Measurements from ENCODE around the gene HSPG2. TPM values are rescaled to one million over a fixed set of nuclear protein-coding genes. Genes with fewer than 3 reads are reported as not detected.
"Not testable (repeated sequence)": the region's sequence is repeated elsewhere in the genome, so short reads cannot be mapped to it uniquely, and the experiment has no call there.

HSPG2 gene
- total RNA-seq, 2 experiments from 2014 or later, result 1.6 to 4.7 TPM

DNA sequence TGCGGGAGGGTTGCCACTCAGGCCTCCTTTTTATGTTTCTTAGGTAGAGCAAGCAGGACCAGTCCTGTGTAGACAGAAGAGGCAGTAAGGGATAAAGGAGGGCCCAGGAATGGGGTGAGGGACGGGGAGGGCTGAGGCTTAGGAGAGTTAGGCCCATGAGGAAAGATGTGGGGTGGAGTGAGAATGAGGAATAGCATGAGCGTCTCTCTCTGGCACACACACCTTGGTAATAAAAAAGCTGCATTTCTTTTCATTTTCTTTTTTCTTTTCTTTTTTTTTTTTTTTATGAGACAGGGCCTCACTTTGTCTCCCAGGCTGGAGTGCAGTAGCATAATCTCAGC, 7.6 kb upstream of the HSPG2 start:
- no peak overlapping the region for H3K4me2 ChIP-seq (ENCODE audit: low read length)
- no peaks in the 10 kb centered on the region for H3K9me3 ChIP-seq (ENCODE audit: low read length)
- no peaks in the 10 kb centered on the region for H3K36me3 ChIP-seq (ENCODE audit: insufficient read depth, low read length)
- ChIA-PET CTCF (ENCODE audit: unreplicated experiment) (no interaction called here), POLR2A (no interaction called here)
- H3K27ac ChIP-seq (ENCODE audit: low read depth, low read length, poor library complexity, severe bottlenecking), result no peak overlapping the region
- DNase-seq (ENCODE audit: low spot score), result no peak
- no peaks in the 10 kb centered on the region for H3K4me1 ChIP-seq (ENCODE audit: insufficient read depth, low read length, poor library complexity, severe bottlenecking)
- intact Hi-C loops (cut with micrococcal nuclease; ENCODE audit: unreplicated experiment), result no loop called here
- H3K79me2 ChIP-seq (ENCODE audit: insufficient read depth, low read depth, low read length), result no peaks in the 10 kb centered on the region
- 0 out of 2 replicates have a peak, but pooled peaks have one; percentile 6 for TF ChIP-seq EZH2phosphoT487 (IDR thresholded peaks at IDR 0.05; ENCODE audit: borderline replicate concordance, low read depth, low read length)
- TF ChIP-seq, protein P1, sequence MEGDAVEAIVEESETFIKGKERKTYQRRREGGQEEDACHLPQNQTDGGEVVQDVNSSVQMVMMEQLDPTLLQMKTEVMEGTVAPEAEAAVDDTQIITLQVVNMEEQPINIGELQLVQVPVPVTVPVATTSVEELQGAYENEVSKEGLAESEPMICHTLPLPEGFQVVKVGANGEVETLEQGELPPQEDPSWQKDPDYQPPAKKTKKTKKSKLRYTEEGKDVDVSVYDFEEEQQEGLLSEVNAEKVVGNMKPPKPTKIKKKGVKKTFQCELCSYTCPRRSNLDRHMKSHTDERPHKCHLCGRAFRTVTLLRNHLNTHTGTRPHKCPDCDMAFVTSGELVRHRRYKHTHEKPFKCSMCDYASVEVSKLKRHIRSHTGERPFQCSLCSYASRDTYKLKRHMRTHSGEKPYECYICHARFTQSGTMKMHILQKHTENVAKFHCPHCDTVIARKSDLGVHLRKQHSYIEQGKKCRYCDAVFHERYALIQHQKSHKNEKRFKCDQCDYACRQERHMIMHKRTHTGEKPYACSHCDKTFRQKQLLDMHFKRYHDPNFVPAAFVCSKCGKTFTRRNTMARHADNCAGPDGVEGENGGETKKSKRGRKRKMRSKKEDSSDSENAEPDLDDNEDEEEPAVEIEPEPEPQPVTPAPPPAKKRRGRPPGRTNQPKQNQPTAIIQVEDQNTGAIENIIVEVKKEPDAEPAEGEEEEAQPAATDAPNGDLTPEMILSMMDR (conservative IDR thresholded peaks at IDR 0.05; ENCODE audit: low read length), result no peak
- no TSS peak for BruUV-seq (replicated peaks)
- no peaks in the 10 kb centered on the region for H3K9me2 ChIP-seq (ENCODE audit: insufficient read depth, low read length)
- H3K4me3 ChIP-seq (ENCODE audit: low read depth, low read length, poor library complexity, severe bottlenecking), result no peak overlapping the region
- H2AFZ ChIP-seq (ENCODE audit: low read length), result no peak overlapping the region
- no peaks in the 10 kb centered on the region for H4K20me1 ChIP-seq (ENCODE audit: insufficient read depth, low read length)

DNA sequence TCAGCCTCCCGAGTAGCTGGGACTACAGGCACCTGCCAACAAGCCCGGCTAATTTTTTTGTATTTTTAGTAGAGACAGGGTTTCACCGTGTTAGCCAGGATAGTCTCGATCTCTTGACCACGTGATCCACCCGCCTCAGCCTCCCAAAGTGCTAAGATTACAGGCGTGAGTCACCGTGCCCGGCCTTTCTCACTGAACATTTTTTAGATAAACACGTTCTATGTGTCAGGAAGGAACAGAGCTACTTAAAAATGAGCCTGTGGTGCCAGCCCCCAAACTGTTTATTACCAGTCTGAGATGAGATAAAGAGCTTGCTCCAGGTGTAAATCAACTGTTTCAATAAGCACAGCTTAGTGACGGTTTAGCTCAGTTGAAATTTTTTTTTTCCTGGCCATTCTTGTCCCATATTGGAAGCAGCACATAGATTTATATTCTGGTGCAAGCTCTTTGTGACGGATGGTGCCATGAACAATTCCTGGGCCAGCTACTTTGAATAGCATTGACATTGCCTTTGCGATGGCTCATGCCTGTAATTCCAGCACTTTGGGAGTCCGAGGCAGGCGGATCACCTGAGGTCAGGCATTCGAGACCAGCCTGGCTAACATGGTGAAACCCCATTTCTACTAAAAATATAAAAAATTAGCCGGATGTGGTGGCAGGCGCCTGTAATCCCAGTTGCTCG, 6.0 kb upstream of the HSPG2 start:
- H3K4me2 ChIP-seq (ENCODE audit: low read length); intact Hi-C loops (cut with micrococcal nuclease; ENCODE audit: unreplicated experiment); H3K36me3 ChIP-seq (ENCODE audit: insufficient read depth, low read length); H3K4me1 ChIP-seq (ENCODE audit: insufficient read depth, low read length, poor library complexity, severe bottlenecking); H4K20me1 ChIP-seq (ENCODE audit: insufficient read depth, low read length); H3K27ac ChIP-seq (ENCODE audit: low read depth, low read length, poor library complexity, severe bottlenecking); H3K9me2 ChIP-seq (ENCODE audit: insufficient read depth, low read length); H3K79me2 ChIP-seq (ENCODE audit: insufficient read depth, low read depth, low read length); DNase-seq (ENCODE audit: low spot score); H3K9me3 ChIP-seq (ENCODE audit: low read length); H3K4me3 ChIP-seq (ENCODE audit: low read depth, low read length, poor library complexity, severe bottlenecking); H2AFZ ChIP-seq (ENCODE audit: low read length); BruUV-seq (replicated peaks): not testable (repeated sequence)
- ChIA-PET POLR2A (interaction anchor here (0.6 kb wide), 1 partner anchor 236 kb away, joined by 3 read pairs; no protein-coding TSS in a partner anchor), CTCF (ENCODE audit: unreplicated experiment) (interaction anchor here (0.6 kb wide), 1 partner anchor 110 kb away, joined by 3 read pairs; the partner anchor contains the start of gene CDC42)

DNA sequence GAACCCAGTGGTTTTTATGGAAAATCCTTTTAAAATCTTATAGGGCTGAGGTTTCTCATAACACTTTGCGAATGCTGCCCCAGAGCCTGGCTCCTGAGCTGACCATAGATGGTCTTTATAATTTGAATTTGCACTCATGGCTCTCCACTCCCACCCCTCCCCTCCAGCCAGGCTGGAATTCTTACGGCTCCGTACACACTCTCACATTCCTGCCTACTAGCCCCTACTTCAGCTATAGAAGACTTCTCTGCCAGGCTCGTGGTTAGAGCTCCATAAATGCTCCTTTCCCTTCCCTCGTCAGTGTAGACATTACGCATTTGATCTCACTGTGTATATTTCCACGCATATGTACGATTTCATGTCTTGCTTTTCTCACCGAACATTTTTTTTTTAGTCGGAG, 5.4 kb upstream of the HSPG2 start:
- H4K20me1 ChIP-seq (ENCODE audit: insufficient read depth, low read length), result no peaks in the 10 kb centered on the region
- CTCF ChIA-PET (ENCODE audit: unreplicated experiment), result interaction anchor here (0.6 kb wide), 1 partner anchor 161 kb away, joined by 3 read pairs; no protein-coding TSS in a partner anchor

More for the DNA sequence above, 5.4 kb upstream of the HSPG2 start:
- POLR2A ChIA-PET, result interaction anchor here (0.6 kb wide), 1 partner anchor 235 kb away, joined by 3 read pairs; no protein-coding TSS in a partner anchor
- Histone ChIP-seq H3K9me2 (ENCODE audit: insufficient read depth, low read length) (no peaks in the 10 kb centered on the region), H3K79me2 (ENCODE audit: insufficient read depth, low read depth, low read length) (no peaks in the 10 kb centered on the region), H3K9me3 (ENCODE audit: low read length) (no peaks in the 10 kb centered on the region), H3K4me2 (ENCODE audit: low read length) (no peak overlapping the region), H3K4me1 (ENCODE audit: insufficient read depth, low read length, poor library complexity, severe bottlenecking) (peaks cover 4% of the 10 kb centered on the region), H3K4me3 (ENCODE audit: low read depth, low read length, poor library complexity, severe bottlenecking) (no peak overlapping the region), H2AFZ (ENCODE audit: low read length) (no peak overlapping the region), H3K27ac (ENCODE audit: low read depth, low read length, poor library complexity, severe bottlenecking) (no peak overlapping the region), H3K36me3 (ENCODE audit: insufficient read depth, low read length) (no peaks in the 10 kb centered on the region)
- DNase-seq (ENCODE audit: low spot score), result no peak
- TF ChIP-seq, protein P1 (conservative IDR thresholded peaks at IDR 0.05; ENCODE audit: low read length), result no peak
- TF ChIP-seq EZH2phosphoT487 (IDR thresholded peaks at IDR 0.05; ENCODE audit: borderline replicate concordance, low read depth, low read length), result no peak
- intact Hi-C loops (cut with micrococcal nuclease; ENCODE audit: unreplicated experiment), result no loop called here
- BruUV-seq (replicated peaks), result no TSS peak
